ENCODE measurements around the gene ZBTB46. TPM values are rescaled to one million over a fixed set of nuclear protein-coding genes. Genes with fewer than 3 reads are reported as not detected.
A peak's percentile ranks its signal among the peaks of the same experiment; 100 is the strongest.

ZBTB46 gene
- total and polyA plus RNA-seq, 5 experiments from 2014 or later: 0.06 to 0.08 (median 0.06) TPM; not detected in 2

DNA sequence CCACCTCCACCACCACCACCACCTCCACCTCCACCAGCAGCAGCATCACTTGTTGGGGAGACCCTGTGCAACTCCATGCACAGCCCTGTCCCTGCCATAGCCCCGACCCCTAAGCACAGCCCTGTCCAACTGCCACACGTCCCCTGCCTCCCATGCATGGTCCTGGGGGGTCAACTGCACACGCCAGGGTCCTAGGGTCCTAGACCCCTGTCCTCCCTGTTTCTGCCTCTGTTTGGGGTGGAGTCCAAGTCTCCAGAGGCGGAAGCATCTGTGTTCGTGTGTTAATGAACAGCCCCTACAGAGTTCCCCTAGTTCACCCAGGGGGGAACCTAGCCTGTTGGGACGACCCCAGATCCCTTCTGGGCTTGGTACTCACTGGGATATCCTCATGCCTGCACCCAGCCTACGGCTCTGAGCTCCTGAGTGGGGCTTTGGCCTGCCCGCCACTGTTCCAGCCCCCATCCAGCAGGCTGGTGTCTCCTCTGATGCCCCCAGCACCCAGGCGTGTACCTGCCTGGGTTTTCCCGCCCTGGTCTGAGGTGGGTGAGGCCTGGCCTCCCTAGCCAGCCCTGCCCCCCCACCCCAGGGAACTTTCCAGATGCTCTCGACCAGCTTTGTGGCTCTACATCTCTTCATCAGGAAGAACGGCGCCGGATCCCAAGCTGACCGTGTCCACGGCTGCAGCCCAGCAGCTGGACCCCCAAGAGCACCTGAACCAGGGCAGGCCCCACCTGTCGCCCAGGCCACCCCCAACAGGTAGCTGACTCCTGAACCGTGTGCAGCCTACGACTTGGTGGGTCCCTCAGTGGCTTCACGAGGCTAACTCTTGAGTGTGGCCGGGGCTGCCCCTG is 137.1 kb downstream of the ZBTB46 start:
- H3K27ac Mint-ChIP-seq: peak overlapping the region in 3 of 10 donors; percentile 6 to 74 (median 34)
- peaks cover 0 to 5% (median 0%) of the 10 kb centered on the region in 3 donors for H3K36me3 Mint-ChIP-seq
- peaks cover 5 to 24% (median 16%) of the 10 kb centered on the region in 4 donors for H3K4me1 Mint-ChIP-seq
- DNase-seq (peak in 2 of 10 donors; percentile 3 to 61), ATAC-seq (no peak)
- POLR2A ChIA-PET: interaction anchor here (0.6 to 1.1 kb wide), 4 partner anchors 15 to 340 kb away, joined by 3 to 4 read pairs (median 4); partner anchors contain the start of genes ARFRP1, LIME1, RTEL1 and ZGPAT
- peak overlapping the region in 4 of 10 donors; percentile 25 to 69 (median 37) for H3K4me3 Mint-ChIP-seq
- H3K27me3 Mint-ChIP-seq: no peaks in the 10 kb centered on the region
- peaks cover 0 to 5% (median 0%) of the 10 kb centered on the region in 9 donors for H3K9me3 Mint-ChIP-seq

Other genes with a start within 250 kb of the ZBTB46 start
- gene GMEB2, start 204.2 kb downstream of the ZBTB46 start, total RNA-seq: 10 to 100 TPM; 26.1 to 26.6 TPM
- gene GMEB2, start 204.2 kb downstream of the ZBTB46 start, polyA plus RNA-seq: 10 to 100 TPM in 1 of 3 donors, 1 to 10 TPM in 2; 6.2 to 16.3 (median 6.8) TPM
- 100 to 1,000 TPM in 1 of 2 experiments, 10 to 100 TPM in 1; 94.3 to 102 TPM for gene STMN3, start 177.8 kb downstream of the ZBTB46 start, total RNA-seq
- gene STMN3, start 177.8 kb downstream of the ZBTB46 start, polyA plus RNA-seq: 10 to 100 TPM; 21.6 to 35.4 (median 34.0) TPM
- gene RTEL1, start 173.0 kb downstream of the ZBTB46 start, total RNA-seq: 10 to 100 TPM; 23.6 to 25.5 TPM
- gene RTEL1, start 173.0 kb downstream of the ZBTB46 start, polyA plus RNA-seq: 1 to 10 TPM; 3.2 to 6.8 (median 4.4) TPM
- gene TNFRSF6B, start 134.6 kb downstream of the ZBTB46 start, total RNA-seq: 1 to 10 TPM in 1 of 2 experiments, under 1 TPM in 1; 0.96 to 1.1 TPM
- under 1 TPM in 2 of 3 donors, not detected in 1; 0.22 to 0.84 TPM for gene TNFRSF6B, start 134.6 kb downstream of the ZBTB46 start, polyA plus RNA-seq
- 100 to 1,000 TPM; 106 to 108 TPM for gene ARFRP1, start 123.3 kb downstream of the ZBTB46 start, total RNA-seq
- gene ARFRP1, start 123.3 kb downstream of the ZBTB46 start, polyA plus RNA-seq: 10 to 100 TPM; 60.1 to 92.1 (median 80.9) TPM
- gene ZGPAT, start 123.2 kb downstream of the ZBTB46 start, total RNA-seq: 10 to 100 TPM; 52.6 to 53.9 TPM
- 10 to 100 TPM; 42.3 to 73.8 (median 47.1) TPM for gene ZGPAT, start 123.2 kb downstream of the ZBTB46 start, polyA plus RNA-seq
- gene LIME1, start 94.6 kb downstream of the ZBTB46 start, total RNA-seq: 100 to 1,000 TPM in 1 of 2 experiments, 10 to 100 TPM in 1; 95.0 to 104 TPM
- gene LIME1, start 94.6 kb downstream of the ZBTB46 start, polyA plus RNA-seq: 100 to 1,000 TPM; 255 to 292 (median 282) TPM
- 100 to 1,000 TPM; 124 to 134 TPM for gene SLC2A4RG, start 91.5 kb downstream of the ZBTB46 start, total RNA-seq
- gene SLC2A4RG, start 91.5 kb downstream of the ZBTB46 start, polyA plus RNA-seq: 1 to 10 TPM; 3.8 to 4.8 (median 4.7) TPM
- gene ABHD16B, start 30.2 kb upstream of the ZBTB46 start, total RNA-seq: not detected
- under 1 TPM; 0.29 to 0.60 (median 0.57) TPM for gene ABHD16B, start 30.2 kb upstream of the ZBTB46 start, polyA plus RNA-seq
- 10 to 100 TPM; 39.3 to 42.0 TPM for gene TPD52L2, start 34.0 kb upstream of the ZBTB46 start, total RNA-seq
- gene TPD52L2, start 34.0 kb upstream of the ZBTB46 start, polyA plus RNA-seq: 10 to 100 TPM; 56.4 to 79.0 (median 68.3) TPM
- gene DNAJC5, start 63.9 kb upstream of the ZBTB46 start, total RNA-seq: 10 to 100 TPM; 51.8 to 52.9 TPM
- 1 to 10 TPM; 4.7 to 7.1 (median 6.7) TPM for gene DNAJC5, start 63.9 kb upstream of the ZBTB46 start, polyA plus RNA-seq
- gene UCKL1, start 125.2 kb upstream of the ZBTB46 start, total RNA-seq: 10 to 100 TPM; 48.2 to 50.9 TPM
- 10 to 100 TPM; 19.8 to 28.3 (median 21.0) TPM for gene UCKL1, start 125.2 kb upstream of the ZBTB46 start, polyA plus RNA-seq
- gene ZNF512B, start 138.7 kb upstream of the ZBTB46 start, total RNA-seq: 10 to 100 TPM; 17.7 to 19.4 TPM
- gene ZNF512B, start 138.7 kb upstream of the ZBTB46 start, polyA plus RNA-seq: 1 to 10 TPM in 1 of 3 donors, under 1 TPM in 2; 0.57 to 1.5 (median 0.59) TPM
- gene SAMD10, start 148.4 kb upstream of the ZBTB46 start, total RNA-seq: 1 to 10 TPM; 7.7 to 9.3 TPM
- 10 to 100 TPM in 1 of 3 donors, 1 to 10 TPM in 2; 7.4 to 15.4 (median 8.9) TPM for gene SAMD10, start 148.4 kb upstream of the ZBTB46 start, polyA plus RNA-seq
- gene PRPF6, start 149.9 kb upstream of the ZBTB46 start, total RNA-seq: 10 to 100 TPM; 91.1 to 93.3 TPM
- 100 to 1,000 TPM in 1 of 3 donors, 10 to 100 TPM in 2; 67.2 to 110 (median 85.9) TPM for gene PRPF6, start 149.9 kb upstream of the ZBTB46 start, polyA plus RNA-seq
- 1 to 10 TPM; 5.6 to 5.8 TPM for gene C20orf204, start 204.9 kb upstream of the ZBTB46 start, total RNA-seq
- under 1 TPM in 1 of 3 donors, not detected in 2; 0.54 TPM for gene C20orf204, start 204.9 kb upstream of the ZBTB46 start, polyA plus RNA-seq
- gene SOX18, start 218.4 kb upstream of the ZBTB46 start, total RNA-seq: not detected
- not detected for gene SOX18, start 218.4 kb upstream of the ZBTB46 start, polyA plus RNA-seq
- 10 to 100 TPM; 42.0 to 42.7 TPM for gene TCEA2, start 231.9 kb upstream of the ZBTB46 start, total RNA-seq
- gene TCEA2, start 231.9 kb upstream of the ZBTB46 start, polyA plus RNA-seq: 10 to 100 TPM; 22.5 to 33.0 (median 32.1) TPM
- gene RGS19, start 248.3 kb upstream of the ZBTB46 start, total RNA-seq: 10 to 100 TPM; 16.9 to 20.7 TPM
- 10 to 100 TPM; 50.9 to 67.5 (median 59.4) TPM for gene RGS19, start 248.3 kb upstream of the ZBTB46 start, polyA plus RNA-seq
- 1 to 10 TPM in 1 of 2 experiments, under 1 TPM in 1; 0.91 to 1.1 TPM for gene OPRL1, start 248.8 kb upstream of the ZBTB46 start, total RNA-seq
- 1 to 10 TPM in 1 of 3 donors, under 1 TPM in 2; 0.77 to 1.6 (median 0.82) TPM for gene OPRL1, start 248.8 kb upstream of the ZBTB46 start, polyA plus RNA-seq

All from naive thymus-derived CD8-positive, alpha-beta T cell (primary cell).